Cardiac muscle cell (in vitro differentiated cells and primary cell): ENCODE measurements around the gene TMEM175. TPM values are rescaled to one million over a fixed set of nuclear protein-coding genes. Genes with fewer than 3 reads are reported as not detected.

Source experiments
- DNase-seq, 2 donors: peaks; one replicate each; pipeline versions ENCODE4 v3.0.0 to v3.0.0-alpha.2; 2010 to 2017; ENCODE audit warnings: low read depth in 1 of 2, low spot score in 1 of 2
- H3K27ac ChIP-seq: fragments of 200-600 bp; sonication (generic); 2 replicates; pipeline ENCODE4 v1.5.1; 2016
- H3K27me3 ChIP-seq: fragments of 200-600 bp; sonication (generic); 2 replicates; pipeline ENCODE4 v1.6.0; 2016; ENCODE audit warnings: control low read depth
- H3K36me3 ChIP-seq: fragments of 200-600 bp; sonication (generic); 2 replicates; pipeline ENCODE4 v1.5.1; 2016; ENCODE audit warnings: control low read depth
- H3K4me1 ChIP-seq: fragments of 200-600 bp; sonication (generic); 2 replicates; pipeline ENCODE4 v1.8.1; 2017; ENCODE audit warnings: low read depth, mild to moderate bottlenecking, mixed run types
- H3K4me3 ChIP-seq: fragments of 200-600 bp; sonication (generic); 2 replicates; pipeline ENCODE4 v1.5.1; 2016; ENCODE audit warnings: mild to moderate bottlenecking
- H3K9me3 ChIP-seq: fragments of 200-600 bp; sonication (generic); 2 replicates; pipeline ENCODE4 v1.5.1; 2017; ENCODE audit warnings: low read depth, mild to moderate bottlenecking, control low read depth
- polyA plus RNA-seq: library from polyadenylated mRNA; unstranded; fragments of >200 nt; fragmentation: Nextera tagmentation; extraction: Ambion mirVana; gene quantifications from 2 replicates; pipeline ENCODE4 v1.2.1, GENCODE V29; 2016
- total RNA-seq: library from RNA; depleted of rRNA; stranded (reverse); fragments of >200 nt; gene quantifications from 2 replicates; pipeline ENCODE4 v1.2.3, GENCODE V29; 2016
- TF ChIP-seq, protein P1 (sequence below): IDR thresholded peaks from 2 replicates; pipeline ENCODE4 v1.5.1; 2012; ENCODE audit warnings: low read depth, mild to moderate bottlenecking, low read length

The TMEM175 gene
- total and polyA plus RNA-seq, 2 experiments from 2014 or later: 31.6 to 35.1 TPM

GRCh38 chr4:956531-957230 lies 24.4 kb downstream of the TMEM175 start:
- Histone ChIP-seq H3K36me3 (no peaks in the 10 kb centered on the region), H3K4me3 (no peak overlapping the region), H3K27ac (no peak overlapping the region), H3K27me3 (no peaks in the 10 kb centered on the region), H3K9me3 (no peaks in the 10 kb centered on the region), H3K4me1 (no peaks in the 10 kb centered on the region)
- TF ChIP-seq, protein P1, sequence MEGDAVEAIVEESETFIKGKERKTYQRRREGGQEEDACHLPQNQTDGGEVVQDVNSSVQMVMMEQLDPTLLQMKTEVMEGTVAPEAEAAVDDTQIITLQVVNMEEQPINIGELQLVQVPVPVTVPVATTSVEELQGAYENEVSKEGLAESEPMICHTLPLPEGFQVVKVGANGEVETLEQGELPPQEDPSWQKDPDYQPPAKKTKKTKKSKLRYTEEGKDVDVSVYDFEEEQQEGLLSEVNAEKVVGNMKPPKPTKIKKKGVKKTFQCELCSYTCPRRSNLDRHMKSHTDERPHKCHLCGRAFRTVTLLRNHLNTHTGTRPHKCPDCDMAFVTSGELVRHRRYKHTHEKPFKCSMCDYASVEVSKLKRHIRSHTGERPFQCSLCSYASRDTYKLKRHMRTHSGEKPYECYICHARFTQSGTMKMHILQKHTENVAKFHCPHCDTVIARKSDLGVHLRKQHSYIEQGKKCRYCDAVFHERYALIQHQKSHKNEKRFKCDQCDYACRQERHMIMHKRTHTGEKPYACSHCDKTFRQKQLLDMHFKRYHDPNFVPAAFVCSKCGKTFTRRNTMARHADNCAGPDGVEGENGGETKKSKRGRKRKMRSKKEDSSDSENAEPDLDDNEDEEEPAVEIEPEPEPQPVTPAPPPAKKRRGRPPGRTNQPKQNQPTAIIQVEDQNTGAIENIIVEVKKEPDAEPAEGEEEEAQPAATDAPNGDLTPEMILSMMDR: no peak
- no peak for DNase-seq

DNA sequence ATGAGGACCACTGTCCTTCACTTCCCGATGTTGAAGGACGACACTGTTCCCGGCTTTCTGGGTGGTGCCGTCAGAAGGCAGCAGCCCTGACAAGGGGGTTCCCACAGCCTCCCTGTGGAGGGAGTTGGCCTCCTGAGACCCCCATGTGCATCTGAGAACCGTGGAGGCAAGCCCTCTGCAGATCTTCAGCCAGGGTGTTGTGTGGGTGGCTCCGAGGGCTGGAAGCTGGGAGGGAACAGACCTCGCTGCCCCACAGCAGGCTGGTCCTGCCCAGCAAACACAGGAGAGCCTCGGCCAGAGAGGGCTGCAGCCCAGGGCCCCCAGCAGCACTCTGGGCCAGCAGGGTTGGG lies 24.9 kb downstream of the TMEM175 start:
- Histone ChIP-seq H3K36me3 (no peaks in the 10 kb centered on the region), H3K9me3 (no peaks in the 10 kb centered on the region), H3K27me3 (no peaks in the 10 kb centered on the region), H3K27ac (no peak overlapping the region), H3K4me3 (no peak overlapping the region), H3K4me1 (no peaks in the 10 kb centered on the region)
- TF ChIP-seq, protein P1: no peak
- DNase-seq: no peak

DNA sequence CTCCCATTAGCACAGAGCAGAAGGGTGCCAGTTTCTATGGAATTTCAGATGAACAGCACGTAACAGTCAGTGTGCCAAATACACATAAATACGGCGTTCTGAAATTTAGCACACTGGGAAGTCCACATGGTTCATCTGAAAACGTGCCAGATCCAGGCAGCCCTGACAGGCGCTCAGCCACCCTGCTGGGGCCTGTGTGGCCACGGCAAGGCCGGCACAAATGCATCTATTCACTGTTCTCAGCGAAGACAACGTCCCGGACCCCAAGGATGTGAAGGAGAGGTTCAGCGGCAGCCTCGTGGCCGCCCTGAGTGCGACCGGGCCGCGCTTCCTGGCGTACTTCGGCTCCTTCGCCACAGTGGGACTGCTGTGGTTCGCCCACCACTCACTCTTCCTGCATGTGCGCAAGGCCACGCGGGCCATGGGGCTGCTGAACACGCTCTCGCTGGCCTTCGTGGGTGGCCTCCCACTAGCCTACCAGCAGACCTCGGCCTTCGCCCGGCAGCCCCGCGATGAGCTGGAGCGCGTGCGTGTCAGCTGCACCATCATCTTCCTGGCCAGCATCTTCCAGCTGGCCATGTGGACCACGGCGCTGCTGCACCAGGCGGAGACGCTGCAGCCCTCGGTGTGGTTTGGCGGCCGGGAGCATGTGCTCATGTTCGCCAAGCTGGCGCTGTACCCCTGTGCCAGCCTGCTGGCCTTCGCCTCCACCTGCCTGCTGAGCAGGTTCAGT lies 25.5 kb downstream of the TMEM175 start:
- Histone ChIP-seq H3K4me3 (no peak overlapping the region), H3K4me1 (no peaks in the 10 kb centered on the region), H3K27ac (no peak overlapping the region), H3K36me3 (no peaks in the 10 kb centered on the region), H3K9me3 (no peaks in the 10 kb centered on the region), H3K27me3 (no peaks in the 10 kb centered on the region)
- TF ChIP-seq, protein P1: no peak
- no peak for DNase-seq

- DNase-seq: no peak
- Histone ChIP-seq H3K36me3 (no peaks in the 10 kb centered on the region), H3K27ac (no peak overlapping the region), H3K4me3 (no peak overlapping the region), H3K27me3 (no peaks in the 10 kb centered on the region), H3K4me1 (no peaks in the 10 kb centered on the region), H3K9me3 (no peaks in the 10 kb centered on the region)
- TF ChIP-seq, protein P1: no peak
Observed at GRCh38 chr4:958314-958665, 26.0 kb downstream of the TMEM175 start.

GRCh38 chr4:958696-959337 lies 26.6 kb downstream of the TMEM175 start:
- no peaks in the 10 kb centered on the region for H3K4me1 ChIP-seq
- no peak overlapping the region for H3K4me3 ChIP-seq
- no peaks in the 10 kb centered on the region for H3K27me3 ChIP-seq
- H3K9me3 ChIP-seq: no peaks in the 10 kb centered on the region
- no peak overlapping the region for H3K27ac ChIP-seq
- DNase-seq: no peak
- TF ChIP-seq, protein P1: no peak
- H3K36me3 ChIP-seq: no peaks in the 10 kb centered on the region
